NCI-H2081 (cell line): ENCODE results near the gene POLD2.

Experiments
- DNase-seq, 2 experiments: peaks; one replicate each; lab custom pipeline; 2025; lab: John Stamatoyannopoulos, UW

Gene POLD2

GRCh38 chr7:44101966-44102845 is 21.1 kb downstream of the POLD2 start:
- no peak for DNase-seq

- no peak for DNase-seq
These were observed 21.9 kb downstream of the POLD2 start for GRCh38 chr7:44101303-44101965.

GRCh38 chr7:44100458-44101302 is 22.7 kb downstream of the POLD2 start:
- no peak for DNase-seq

DNA sequence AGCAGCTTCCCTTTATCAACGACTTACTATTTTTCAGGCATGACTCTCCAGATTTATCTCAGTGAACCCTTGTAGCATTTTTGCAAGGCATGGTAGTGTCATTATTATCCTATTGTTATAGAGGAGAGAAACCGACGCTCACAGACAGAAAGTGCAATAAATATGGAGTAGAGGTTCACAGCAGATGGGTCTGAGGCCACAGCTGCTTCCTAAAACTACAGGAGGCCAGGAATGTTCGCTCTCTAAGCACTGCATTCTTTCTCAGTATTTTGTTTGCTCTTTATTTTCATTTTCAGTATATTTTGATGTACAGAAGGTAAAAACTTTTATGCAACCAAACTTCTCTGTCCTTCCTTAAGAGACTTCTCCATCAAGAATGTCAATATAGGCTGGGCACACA is 23.7 kb downstream of the POLD2 start:
- DNase-seq = no peak

GRCh38 chr7:44098092-44099068 is 25.0 kb downstream of the POLD2 start:
- no peak for DNase-seq

- no peak for DNase-seq
These were observed 26.1 kb downstream of the POLD2 start for GRCh38 chr7:44097064-44097932.

DNA sequence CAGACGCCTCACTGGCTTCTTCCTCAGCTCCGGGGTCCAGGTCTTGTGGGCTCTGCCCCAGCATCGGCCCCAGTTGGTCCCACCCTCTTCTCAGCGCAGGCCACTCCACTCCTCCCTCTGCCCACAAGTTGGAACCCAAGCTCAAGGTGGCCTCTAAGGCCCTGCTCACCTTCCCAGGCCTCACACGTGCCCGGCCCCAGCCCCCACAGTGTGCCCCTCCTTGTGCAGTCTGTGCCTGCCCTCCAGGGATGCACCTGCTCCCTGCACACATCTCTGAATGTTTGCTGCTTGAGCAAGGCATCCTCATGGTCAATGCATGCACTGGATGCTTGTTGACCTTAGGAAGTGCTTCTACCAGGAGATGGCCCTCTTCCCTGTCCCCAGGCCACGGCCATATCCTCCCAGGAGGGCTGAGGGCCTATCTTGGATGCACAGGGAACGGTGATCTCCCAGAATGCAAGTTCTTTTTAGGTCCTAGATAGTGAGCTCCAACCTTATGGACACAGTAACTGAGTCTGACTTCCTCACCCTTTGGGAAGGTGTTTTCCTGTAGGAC is 26.9 kb downstream of the POLD2 start:
- no peak for DNase-seq

DNA sequence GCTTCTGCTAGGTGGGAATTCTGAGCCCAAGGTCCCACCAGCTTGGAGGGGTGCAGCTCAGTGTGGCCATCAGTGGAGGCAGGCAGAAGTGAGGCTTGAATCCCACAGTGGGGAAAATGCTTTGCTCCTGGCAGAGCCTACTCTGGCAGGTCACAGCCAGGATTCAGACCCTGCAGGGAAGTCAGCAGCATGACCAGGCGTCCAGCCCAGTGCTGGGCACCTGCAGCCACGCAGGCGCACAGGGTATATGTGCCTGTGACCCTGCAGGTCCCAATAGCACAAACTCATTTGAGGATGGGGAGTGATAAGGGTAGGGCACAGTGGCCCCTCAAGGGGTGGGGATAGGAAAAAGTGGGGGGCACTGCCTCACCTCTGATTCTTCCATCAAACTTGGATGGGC is 27.6 kb downstream of the POLD2 start:
- no peak for DNase-seq

DNA sequence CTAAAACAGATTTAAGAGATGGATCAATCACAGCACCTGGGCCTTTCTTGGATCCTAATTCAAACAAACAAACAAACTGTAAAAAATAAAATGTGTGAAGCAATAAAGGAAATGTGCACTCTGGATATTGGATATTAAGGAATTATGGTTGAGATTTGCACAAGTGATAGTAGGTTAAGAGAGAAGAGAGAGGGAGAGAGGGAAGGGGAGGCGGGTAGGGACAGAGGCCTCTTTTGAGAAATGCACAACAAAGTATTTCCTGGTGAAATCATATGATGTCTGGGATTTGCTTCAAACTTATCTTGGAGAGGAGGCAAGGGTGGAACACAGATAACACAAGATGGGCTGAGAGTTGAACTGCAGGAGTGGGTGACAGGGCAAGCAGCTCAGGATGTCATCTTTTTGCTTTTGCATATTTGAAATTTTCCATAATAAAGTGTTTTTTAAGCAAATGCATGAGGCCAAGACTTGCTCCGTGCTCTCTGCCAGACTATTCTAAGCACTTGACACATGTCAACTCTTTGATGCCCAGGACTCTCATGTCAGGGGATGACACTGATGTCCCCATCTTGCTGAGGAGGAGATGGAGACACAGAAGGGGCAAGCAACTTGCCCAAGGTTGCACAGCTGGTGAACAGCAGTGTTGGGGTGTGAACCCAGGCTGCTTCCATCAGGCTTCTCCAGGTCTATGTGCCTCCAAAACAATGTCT is 28.3 kb downstream of the POLD2 start:
- no peak for DNase-seq

GRCh38 chr7:44094365-44094764 is 29.0 kb downstream of the POLD2 start:
- no peak for DNase-seq

DNA sequence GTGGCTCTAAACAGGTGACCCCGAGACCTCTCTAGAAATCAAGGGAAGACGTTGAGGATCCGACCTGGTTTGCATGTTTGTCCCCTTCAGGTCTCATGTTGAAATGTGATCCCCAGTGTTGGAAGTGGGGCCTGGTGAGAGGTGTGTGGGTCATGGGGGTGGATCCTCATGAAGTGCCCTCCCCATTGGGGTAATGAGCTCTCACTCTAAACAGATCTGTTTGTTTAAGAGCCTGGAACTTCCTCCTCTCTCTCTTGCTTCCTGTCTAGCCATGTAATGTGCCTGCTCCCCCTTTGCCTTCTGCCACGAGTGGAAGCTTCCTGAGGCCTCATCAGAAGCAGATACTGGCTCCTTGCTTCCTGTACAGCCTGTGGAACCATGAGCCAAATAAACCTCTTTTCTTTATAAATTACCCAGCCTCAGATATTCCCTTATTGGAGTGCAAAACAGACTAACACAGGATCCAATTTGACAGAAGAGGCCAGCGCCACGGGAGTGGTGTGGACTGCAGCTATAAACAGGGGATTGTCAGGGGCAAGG is 30.2 kb downstream of the POLD2 start:
- DNase-seq = no peak

DNA sequence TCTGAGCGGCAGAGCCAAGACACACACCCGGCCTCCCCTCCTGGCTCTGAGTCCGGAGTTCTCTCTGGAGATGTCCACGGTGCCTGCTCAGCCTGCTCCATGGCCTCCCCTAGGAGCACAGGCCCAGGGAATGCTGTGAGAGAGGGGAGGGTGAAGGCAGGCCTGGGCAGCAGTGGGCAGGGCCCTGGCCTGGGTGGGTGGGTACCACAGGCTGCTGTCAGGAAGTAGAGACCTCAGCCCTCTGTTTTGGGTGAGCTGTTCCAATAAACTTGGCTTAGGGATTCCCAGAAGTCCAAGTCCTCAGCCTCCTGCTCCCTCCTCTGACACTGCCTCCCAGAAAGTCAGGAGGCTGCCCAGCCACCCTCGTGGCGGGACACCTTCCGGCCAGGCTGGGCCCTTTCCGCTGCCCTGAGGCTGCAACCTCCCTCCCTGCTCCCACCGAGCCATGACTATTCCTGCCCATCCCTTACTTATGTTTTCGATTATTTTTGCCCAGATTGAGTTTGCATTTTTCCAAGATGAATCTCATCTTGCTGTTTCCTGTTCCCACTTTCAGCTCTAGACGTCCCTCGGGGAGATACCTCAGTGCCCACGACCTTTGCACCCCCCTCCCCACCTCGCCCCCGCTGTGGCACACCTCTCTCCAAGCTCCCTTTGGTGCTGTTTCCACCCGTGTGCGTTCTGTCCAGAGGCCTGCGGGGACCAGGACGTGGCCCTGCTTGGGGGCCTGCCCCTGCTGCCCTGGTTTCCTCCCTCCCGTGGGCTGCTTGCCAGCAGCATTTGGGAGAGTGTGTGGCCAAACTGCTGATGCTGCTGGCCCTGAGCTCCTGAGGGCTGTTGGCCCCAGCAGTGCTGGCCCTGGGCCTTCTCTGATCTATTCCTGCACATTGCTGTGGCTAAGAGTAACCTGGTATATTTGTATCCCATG is 35.2 kb downstream of the POLD2 start:
- no peak for DNase-seq

- no peak for DNase-seq
These were observed 36.7 kb downstream of the POLD2 start for GRCh38 chr7:44086627-44087026.

- DNase-seq = no peak
These were observed 37.8 kb downstream of the POLD2 start for GRCh38 chr7:44085546-44085945.

- no peak for DNase-seq
These were observed 38.6 kb downstream of the POLD2 start for GRCh38 chr7:44084701-44085100.

GRCh38 chr7:44083796-44084195 is 39.6 kb downstream of the POLD2 start:
- no peak for DNase-seq

- DNase-seq = peak; percentile 99 to 100
These were observed 40.7 kb downstream of the POLD2 start for GRCh38 chr7:44082541-44083207.
